HG03025 (cell line): ENCODE results near the gene MYO18B.
"Not testable (repeated sequence)": the region's sequence is repeated elsewhere in the genome, so short reads cannot be mapped to it uniquely, and the experiment has no call there.

Experiments
- ATAC-seq: cut with Tn5 transposase; IDR thresholded peaks from one replicate; pipeline ENCODE4 v1.9.1; 2021; ENCODE audit warnings: mild to moderate bottlenecking, moderate library complexity; ENCODE audit not compliant: unreplicated experiment, low FRiP score

MYO18B gene, protein sequence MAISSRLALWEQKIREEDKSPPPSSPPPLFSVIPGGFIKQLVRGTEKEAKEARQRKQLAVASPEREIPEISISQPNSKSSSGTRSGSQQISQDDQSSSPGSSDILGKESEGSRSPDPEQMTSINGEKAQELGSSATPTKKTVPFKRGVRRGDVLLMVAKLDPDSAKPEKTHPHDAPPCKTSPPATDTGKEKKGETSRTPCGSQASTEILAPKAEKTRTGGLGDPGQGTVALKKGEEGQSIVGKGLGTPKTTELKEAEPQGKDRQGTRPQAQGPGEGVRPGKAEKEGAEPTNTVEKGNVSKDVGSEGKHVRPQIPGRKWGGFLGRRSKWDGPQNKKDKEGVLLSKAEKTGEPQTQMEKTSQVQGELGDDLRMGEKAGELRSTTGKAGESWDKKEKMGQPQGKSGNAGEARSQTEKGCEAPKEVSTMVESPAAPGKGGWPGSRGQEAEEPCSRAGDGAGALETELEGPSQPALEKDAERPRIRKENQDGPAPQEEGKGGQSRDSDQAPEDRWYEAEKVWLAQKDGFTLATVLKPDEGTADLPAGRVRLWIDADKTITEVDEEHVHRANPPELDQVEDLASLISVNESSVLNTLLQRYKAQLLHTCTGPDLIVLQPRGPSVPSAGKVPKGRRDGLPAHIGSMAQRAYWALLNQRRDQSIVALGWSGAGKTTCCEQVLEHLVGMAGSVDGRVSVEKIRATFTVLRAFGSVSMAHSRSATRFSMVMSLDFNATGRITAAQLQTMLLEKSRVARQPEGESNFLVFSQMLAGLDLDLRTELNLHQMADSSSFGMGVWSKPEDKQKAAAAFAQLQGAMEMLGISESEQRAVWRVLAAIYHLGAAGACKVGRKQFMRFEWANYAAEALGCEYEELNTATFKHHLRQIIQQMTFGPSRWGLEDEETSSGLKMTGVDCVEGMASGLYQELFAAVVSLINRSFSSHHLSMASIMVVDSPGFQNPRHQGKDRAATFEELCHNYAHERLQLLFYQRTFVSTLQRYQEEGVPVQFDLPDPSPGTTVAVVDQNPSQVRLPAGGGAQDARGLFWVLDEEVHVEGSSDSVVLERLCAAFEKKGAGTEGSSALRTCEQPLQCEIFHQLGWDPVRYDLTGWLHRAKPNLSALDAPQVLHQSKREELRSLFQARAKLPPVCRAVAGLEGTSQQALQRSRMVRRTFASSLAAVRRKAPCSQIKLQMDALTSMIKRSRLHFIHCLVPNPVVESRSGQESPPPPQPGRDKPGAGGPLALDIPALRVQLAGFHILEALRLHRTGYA (N-terminal part only)

DNA sequence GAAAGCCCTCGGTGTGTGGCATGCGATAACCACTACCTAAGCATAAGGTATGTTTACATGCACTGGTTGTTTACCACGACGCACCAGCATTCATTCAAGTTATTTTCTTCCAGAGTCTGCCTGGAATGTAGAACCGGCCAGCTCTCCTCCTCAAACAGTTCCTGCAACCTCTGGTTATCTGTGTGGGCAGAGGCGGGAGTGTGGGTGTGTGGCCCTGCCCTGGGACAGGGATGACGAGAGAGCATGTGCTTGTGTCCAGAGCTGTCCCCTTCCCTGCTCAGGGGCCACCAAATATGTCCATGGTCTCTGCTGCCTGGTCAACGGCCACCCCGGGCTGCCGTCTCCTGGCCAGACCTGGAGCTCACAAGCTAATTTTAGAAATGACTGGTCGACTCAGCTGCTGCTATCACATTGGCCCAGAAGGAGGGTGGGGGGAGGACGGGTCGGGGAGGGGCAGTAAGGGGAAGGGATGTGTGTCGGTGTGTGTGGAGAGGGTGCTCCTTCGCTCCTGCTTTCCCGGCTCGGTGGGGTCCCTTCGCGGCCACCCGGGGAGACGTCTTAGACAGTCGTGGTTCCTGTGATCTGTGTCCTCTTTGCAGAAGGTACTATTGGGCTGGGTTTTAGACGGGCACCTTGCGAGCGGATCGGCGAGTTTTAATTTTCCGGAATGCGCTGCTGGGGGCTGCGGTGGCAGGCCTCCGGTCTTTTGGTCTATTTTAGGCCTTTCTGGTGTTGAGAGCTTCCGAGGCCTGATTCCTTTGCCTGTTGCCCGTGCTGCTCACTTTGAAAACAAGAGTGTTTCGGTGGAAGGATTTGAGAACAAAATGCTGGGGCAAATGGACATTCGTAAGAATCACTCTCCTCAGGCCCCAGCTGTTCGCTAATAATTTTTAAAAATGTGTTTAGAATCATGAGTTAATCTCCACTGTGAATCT is at the start of gene MYO18B:
MYO18B (plus strand) TSS at position 497 of the 935 bp plus-strand sequence. CDS start 18,905 bp downstream, outside the sequence.
- no peak for ATAC-seq

DNA sequence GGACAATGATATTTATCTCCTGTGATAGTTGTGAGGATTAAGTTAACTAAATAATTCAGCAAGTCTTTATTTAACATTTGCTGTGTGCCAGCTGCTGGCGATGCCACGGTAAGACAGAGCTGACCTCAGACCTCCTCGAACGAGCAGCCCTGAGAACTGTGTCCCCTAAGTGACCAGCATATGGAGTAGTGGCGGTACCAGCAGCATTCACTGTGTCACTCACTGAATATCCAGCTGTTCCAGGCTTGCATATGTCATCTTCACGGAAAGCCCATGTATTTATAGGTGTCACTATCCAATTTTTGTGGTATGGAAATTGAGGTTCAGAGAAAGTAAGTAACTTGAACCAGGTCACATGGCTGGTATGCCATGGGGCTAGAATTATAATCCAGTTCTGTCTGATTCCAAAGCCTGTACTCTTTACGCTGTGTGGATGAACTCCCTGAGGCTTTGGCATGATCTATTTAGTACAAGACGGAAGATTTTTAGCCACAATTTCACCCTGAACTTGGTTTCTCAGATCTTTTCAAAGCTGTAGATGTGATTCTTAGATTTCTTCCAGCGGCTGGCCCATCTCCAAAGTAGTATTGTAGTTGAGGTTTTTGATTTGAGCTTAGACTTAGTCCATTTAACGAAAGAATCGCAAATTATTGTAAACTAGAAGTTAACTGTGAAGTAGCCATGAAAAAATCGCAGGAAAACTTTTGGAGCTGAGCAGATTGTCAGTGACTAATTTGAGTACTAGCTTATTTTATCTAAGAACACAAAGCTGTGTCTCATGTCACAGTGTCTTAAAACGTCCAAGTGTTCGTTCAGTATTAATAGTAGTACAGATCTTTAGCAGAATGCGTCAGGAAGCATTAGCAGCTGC is 49.4 kb upstream of the MYO18B start:
- no peak for ATAC-seq

DNA sequence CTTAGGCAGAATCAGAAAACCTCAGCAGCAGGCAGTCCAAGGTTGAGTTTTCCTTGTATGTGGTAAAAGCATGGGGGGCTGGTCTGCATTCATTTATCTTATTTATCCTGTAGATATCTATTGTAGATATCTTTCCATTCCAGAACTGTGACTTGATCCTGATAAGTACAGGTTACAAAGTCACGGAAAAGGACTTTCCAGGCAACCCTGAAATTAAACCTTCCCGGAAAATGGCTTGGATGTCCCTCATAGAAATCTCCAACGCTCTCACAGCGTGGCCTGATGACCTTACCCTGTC is 48.8 kb upstream of the MYO18B start:
- no peak for ATAC-seq

DNA sequence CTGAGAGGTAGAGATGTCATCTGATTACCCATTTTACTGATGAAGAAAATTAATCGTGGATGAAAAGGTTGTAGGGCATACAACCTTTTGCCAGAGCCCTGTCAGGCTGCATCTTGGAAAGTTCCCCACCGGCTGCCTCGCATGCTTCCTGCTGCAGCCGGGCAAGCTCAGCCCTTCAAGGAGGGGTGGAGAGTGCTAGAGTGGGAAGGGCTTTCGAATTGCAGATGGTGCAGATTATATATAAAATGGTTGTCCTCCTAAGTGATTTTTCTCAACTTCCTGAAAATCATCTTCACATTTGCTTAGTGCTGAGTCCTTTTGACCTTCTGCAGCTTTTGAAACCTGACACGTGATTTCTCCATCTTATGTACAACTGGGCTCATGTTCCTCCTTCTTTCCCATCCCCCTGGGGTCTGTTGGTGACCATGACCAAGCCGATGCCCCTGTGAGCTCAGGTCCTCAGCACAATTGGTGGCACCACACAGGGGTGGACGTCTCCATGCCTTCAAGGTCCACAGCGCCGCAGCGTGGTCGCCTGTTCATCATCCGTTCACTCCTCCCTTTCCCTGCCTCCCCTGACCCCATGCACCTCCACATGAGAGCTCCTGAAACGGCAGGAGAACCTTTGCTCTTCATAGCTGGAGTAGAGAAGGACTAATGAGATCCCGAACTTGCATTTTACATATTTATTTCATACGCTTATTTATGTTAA is 47.6 kb upstream of the MYO18B start:
- ATAC-seq, result no peak

DNA sequence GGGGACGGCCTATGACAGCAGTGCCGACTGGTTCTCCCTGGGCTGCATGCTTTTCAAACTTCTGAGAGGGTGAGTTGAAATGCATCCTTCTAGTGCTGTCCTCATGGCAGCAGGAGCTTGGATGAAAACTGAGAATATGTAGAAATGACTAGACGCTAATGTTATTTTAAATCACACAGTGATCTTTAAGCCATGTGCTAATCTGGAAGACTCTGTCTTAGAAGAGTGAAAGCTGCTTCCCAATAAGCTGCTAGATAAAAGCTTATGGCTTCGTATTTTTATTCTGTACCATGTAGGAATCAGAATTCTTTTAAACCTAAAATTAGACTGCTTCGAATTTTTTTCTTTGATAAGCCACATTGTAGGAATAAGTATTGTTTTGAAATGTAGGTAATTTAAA is 46.8 kb upstream of the MYO18B start:
- no peak for ATAC-seq

DNA sequence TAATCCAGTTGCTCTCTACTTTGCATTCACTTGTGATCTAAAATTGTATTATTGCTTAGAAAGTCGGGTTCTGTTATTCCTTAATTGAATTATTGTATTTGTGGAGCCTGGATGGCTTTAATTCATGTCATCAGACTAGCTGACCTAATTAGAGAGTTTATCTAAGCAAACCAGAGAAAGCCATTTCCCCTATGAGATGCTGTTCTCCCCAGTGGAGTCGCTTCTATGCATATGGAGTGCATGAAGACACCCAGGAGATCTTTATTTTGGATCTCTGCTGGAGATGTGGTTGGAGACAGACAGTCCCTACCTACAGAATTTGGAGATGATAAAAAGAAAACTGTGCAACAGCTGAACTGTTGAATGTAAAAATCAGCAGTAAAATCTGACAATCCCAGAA is 45.2 kb upstream of the MYO18B start:
- no peak for ATAC-seq

DNA sequence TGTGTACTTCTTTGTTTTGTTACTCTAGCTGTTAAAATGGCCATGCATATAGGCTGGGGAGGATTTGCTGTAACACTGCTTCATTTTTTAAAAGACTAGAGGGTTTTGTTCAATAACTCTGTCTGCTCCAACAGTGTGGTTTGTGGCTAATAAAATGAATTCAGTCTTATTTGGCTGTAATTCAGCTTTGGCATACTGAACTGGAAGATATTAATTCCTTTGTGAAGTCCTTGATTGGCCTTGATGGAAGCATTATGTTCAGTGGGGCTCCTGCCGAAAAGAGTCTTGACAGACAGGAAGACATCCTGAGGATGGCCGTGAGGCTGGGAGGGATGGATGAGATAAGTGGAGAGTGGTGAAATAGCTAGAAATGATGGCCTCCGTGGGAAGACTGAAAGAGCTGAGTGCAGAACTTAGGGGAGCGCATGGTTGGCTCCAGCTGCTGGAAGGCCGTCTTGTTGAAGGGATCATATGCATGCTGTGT is 44.8 kb upstream of the MYO18B start:
- no peak for ATAC-seq

DNA sequence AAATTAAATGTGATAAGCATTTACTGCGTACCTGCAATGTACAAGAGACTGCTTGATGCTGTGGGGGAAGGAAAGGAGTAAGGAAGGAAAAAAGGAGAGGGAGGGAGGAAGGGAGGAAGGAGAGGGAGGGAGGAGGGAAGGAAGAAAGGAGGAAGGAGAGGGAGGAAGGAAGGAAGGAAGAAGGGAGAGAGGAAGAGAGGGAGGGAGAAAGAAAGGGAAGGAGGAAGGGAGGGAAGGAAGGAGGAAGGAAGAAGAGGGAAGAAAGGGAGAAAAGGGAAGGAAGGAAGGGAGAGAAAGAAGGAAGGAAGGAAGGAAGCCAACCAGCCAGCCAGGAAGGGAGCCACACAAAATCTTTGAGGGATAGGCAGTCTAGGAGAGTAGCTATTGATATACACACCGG is 44.0 kb upstream of the MYO18B start:
- no peak for ATAC-seq

DNA sequence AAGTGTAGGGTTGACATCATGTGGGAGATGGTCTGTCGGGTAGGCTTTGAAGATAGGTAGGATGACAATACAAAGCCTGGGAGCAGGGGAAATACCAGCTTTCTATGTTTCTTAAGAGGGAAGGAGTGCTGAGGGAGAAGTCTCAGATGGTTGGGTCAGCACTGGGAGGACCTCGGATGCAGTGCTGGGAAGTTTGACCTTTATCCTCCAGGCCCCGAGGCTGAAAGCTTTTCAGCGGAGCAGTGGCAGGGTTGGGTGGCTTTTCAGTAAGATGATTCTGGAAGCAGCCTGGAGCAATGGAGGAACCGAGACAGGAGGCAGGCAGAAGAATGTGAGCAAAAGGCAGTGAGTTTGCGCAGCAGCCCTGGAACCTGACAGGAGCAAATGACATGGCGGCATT is 43.5 kb upstream of the MYO18B start:
- ATAC-seq, result no peak

DNA sequence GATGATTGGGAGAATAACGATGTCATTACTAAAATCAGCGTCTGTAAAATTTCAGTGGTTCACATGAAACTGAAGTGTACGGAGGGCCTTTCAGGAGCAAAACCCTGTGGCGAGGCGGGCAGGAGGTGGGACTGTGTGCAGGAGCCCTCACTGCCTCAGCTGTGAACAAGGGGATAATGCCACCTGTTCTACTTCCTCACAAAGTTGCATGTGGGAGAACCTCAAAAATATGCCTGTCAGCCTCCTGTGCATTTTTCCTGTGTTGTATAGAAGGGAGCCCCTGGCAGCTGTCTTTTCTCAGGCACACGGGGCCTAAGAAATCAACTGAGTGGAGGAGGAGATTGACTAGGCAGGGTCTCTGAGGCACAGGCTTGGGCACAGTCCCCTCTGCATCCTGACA is 43.0 kb upstream of the MYO18B start:
- ATAC-seq, result no peak

DNA sequence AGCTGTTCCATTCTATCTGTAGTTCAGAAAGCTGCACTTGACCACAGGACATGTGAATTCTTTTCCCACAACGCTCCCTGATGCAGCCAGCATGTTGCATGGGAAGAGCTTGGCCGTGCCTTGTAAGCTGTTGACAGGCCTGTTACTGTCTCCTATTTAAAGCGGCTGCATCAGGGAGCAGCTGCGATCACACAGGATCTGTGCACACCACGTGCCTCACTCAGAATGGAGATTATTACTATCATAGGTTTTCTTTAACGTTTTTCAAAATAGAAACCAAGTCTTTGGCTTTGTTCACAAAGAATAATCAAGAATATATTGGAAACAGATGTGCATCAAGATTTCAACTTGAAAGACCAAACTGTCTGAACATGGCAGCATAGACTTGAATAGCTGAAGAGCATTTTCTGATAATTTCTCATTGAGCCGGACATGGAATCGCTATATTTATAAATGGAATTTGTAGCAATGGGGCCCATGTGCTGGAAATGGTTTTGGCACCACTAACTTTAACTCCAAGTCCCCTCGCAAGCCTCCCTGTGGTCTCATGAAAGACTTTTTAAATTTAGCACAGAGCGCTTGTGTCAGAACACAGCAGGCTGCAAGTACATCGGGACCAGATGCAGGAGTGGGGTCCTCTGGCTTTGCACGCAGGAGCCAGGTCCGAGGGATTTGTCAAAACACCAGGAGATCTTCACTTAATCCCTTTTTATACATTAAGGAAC is 40.8 kb upstream of the MYO18B start:
- no peak for ATAC-seq

DNA sequence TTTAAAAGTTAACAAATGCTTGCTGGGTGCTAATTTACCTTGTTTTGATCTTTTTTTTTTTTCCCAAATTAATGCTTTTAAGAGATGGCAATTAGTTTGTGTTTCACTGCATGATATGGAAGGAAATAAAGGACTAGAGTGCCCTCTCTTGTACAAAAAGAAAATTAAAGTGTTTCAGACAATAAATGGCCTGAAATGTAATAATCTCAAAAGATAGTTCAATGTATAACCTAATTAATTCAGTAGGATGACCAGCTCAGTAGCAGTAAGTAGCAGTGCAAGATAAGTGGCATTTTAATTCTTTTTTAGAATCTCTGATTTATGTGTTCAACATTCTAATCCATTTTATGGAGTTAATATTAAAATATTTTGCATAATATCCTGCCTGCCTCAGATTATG is 39.9 kb upstream of the MYO18B start:
- ATAC-seq, result no peak

DNA sequence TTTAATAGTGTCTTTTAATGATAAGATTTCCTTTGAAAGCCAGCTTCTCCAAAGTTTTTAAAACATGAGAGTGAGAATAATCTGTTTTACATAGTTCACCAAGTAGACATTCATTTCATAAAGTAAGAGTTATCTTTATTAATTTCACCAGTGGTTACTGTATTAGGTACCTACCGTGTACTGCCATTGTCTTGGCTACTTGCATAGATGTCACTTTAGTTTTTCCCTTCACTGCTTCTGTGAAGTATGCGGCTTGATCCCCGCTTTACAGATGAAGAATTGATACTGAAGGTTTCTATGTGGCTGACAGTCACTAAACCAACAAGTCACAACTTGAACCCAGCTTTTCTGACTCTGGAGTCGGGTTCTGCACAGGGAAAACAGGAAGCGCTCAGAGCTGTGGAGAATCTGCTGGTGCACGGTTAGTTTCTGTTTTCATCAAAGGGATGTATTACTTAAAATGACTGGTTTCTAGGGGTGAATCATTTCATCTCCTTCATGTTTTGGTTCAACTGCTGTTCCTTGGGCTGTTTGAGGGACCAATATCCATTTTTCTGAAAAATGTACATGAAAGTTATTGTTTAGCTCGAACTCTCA is 39.3 kb upstream of the MYO18B start:
- no peak for ATAC-seq

DNA sequence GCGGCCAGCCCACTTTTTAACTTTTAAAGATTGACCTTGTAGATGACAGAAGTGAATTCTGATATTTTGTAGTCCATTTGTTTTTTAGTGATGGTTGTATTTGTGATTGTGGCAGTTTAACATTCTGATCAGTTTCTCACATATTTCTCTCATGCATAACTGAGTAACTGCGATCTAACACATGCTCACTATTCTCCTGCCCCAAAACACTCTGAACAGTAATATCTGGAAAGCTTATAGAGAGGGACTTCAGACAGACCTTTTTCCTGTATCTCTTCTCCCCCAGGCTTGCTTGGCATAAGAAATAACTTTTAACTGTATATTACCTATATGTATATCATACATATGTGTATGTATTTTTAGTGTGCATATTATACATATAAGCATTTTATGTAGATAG is 37.3 kb upstream of the MYO18B start:
- ATAC-seq, result no peak

DNA sequence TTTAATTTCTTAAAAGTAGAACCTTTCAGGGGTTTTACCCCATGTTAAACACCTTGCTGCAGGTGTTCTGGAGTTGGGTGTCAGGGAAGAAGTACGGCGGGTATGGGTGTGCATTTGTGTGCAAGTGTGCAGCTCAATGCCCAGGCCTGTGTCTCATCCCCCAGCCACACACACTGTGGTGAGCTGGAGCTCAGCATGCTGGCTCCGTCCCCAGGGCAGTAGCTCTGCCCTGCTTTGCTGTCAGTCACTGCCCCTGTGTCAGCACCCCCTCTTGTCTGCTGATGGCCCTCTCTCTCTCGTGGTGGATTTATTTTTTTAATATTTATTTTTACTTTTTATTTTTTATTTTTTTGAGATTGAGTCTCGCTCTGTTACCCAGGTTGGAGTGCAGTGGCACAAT is 35.8 kb upstream of the MYO18B start:
- no peak for ATAC-seq

DNA sequence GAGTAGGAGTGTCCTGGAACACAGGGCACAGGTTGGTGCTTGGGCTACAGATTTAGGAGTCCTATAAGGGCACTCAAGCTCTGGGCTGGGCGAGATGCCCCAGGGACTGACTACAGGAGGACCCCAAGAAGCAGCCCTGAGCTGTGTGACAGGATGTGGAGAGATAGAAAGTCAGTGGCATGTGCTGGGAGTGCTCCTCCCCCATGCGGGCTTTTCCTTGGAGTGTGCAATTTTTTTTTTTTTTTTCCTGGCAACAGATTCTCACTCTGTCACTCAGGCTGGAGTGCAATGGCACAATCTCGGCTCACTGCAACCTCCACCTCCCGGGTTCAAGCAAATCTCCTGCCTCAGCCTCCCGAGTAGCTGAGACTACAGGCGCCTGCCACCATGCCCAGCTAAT is 33.6 kb upstream of the MYO18B start:
- not testable (repeated sequence) for ATAC-seq

DNA sequence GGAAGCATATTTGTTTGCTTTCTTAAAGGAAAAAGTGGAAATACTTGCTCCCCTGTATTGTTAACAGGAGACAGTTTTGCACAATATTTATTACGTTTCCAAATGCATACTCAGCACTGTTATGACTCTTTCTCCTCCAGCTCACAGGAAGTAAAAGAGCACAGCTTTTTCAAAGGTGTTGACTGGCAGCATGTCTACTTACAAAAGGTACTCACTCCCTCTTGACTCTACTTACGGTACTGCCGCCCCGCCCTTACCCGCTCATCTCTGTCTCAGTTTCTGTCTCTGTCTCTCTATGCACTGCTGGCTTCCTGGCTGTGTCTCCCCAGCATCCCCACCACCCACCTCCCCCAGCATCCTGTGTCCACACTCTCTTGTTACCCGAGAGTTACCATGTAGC is 32.2 kb upstream of the MYO18B start:
- no peak for ATAC-seq
